GM08714 (cell line): Measurements from ENCODE around the gene NOS1.
"Not testable (repeated sequence)": the region's sequence is repeated elsewhere in the genome, so short reads cannot be mapped to it uniquely, and the experiment has no call there.

ENCODE experiments used
- H3K4me3 ChIP-seq: fragments of 200-500 bp; sonication (Bioruptor generic); 2 replicates; pipeline ENCODE4 v1.5.1; 2014; ENCODE audit warnings: mild to moderate bottlenecking, low read length, inconsistent platforms
- ZNF274 ChIP-seq: IDR thresholded peaks from 2 replicates; pipeline ENCODE4 v1.6.1; 2012; ENCODE audit warnings: mild to moderate bottlenecking, low read depth, low read length

NOS1 gene

DNA sequence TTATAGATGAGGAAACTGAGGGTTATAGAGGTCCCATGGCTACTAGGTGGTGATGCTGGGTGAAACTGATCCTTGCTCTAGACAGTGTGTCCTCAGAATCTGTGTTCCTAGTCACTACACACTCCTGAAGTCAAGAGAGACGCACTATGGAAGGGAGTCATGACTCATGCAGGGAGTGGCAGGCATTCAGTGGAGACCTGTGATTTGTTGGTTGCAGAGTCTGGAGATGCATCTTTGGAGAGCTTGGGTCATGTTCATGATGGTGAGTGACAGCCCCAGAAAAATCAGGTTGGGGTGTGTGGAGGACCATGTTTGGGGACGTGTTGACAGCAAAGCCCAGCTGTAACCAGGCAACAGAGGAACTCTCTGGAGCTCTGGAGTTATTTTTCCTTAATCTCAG, 133.2 kb downstream of the NOS1 start:
- no peak for TF ChIP-seq ZNF274
- H3K4me3 ChIP-seq, result no peak overlapping the region

DNA sequence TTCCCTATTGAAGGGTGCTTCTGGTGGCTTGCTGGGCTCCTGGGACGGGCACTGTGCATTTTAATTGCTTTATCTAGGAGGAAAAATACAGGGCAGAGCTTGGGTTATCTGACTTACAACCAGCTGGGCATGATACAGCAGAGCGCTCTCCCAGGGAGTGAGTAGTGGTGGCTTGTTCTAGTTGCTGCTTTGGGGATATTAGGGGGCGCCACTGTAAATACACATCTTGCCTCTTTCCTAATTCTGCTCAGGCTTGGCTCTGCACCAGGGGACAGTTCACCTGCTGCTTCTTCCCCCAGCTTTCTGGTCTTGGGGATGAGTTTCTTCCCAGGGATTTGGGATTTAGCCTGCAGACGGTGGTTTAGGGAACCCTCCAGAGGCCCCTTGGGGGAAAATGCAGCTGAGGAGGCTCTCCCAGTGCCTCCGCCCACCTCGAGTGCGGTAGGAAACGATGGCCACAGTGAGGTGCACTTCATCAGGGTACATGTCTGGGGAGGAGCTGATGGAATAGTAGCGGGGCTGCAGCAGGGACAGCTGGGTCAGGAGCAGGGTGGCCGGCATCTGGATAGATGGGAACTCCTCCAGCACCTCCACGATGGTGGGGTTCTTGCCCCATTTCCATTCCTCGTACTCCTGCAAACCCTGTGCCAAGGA, 134.3 kb downstream of the NOS1 start:
- no peak for TF ChIP-seq ZNF274

DNA sequence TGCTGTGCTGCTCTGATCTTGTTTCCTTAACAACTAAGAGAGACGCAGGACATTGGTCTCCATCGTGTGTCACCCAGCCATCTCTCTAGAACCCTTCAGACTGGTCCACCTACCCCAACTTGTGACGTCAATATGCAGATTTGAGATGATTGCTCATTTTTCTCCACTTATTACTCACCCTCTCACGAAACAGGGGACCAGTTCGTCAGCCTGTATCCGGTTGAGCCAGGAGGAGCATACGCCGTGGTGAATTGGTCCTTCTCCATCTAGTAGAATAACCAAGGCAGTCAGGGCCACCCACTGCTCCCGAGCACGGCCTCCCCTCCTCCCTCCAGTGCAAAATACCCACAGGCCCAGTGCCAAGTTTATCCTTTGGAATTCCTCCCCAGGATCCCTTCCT, 134.9 kb downstream of the NOS1 start:
- H3K4me3 ChIP-seq, result no peak overlapping the region
- TF ChIP-seq ZNF274, result no peak

More for the DNA sequence above, 134.3 kb downstream of the NOS1 start:
- no peak overlapping the region for H3K4me3 ChIP-seq

DNA sequence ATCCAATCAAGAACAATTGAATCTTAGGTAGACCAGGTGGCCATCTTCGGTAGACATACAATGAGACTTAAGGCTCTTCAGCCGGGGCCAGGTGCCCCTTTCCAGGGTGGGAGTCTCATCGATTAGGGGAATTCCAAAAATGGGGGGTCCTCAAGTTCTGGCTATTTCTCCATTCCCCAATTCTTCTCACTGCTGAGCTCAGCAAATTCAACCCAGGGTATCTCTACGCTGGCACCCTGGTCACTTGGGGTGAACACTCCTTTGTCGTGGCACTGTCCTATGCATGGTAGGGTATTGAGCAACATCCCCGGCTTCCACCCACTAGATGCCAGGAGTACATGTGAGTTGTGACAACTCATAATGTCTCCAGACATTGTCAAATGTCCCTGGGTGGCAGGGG, 136.2 kb downstream of the NOS1 start:
- no peak for TF ChIP-seq ZNF274
- no peak overlapping the region for H3K4me3 ChIP-seq

DNA sequence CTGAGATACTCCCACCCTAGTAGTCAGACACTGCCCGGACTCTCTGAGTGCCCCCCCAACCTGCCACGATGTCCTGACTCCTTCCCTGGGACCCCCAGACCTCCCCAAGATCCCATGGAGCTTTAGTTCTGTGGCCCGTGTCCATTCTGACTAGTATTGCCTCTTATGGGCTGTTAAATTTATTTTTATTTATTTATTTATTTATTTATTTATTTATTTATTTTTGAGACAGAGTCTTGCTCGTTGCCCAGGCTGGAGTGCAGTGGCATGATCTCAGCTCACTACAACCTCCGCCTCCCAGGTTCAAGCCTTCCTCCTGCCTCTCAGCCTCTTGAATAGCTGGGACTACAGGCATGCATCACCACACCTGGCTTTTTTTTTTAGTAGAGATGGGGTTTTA, 140.5 kb downstream of the NOS1 start:
- not testable (repeated sequence) for H3K4me3 ChIP-seq

DNA sequence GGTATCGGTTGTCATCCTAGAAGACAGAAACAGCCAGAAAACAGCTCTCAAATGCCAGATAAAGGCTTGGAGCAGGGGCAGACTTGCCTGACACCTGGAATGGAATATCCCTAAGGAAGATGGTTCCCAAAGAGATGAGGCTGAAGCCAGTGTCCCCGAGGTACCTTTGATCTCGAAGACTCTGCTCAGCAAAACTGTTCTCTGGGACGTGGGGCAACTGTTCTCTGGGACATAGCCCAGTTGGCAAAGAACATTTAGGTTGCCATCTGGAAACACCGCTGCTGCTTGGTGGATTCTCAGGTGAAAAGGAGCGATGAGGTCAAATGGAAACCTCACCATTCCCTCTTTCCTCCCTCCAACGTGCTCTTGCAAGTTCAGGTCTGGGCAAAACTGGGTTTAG, 143.3 kb downstream of the NOS1 start:
- no peak for TF ChIP-seq ZNF274
- no peak overlapping the region for H3K4me3 ChIP-seq

DNA sequence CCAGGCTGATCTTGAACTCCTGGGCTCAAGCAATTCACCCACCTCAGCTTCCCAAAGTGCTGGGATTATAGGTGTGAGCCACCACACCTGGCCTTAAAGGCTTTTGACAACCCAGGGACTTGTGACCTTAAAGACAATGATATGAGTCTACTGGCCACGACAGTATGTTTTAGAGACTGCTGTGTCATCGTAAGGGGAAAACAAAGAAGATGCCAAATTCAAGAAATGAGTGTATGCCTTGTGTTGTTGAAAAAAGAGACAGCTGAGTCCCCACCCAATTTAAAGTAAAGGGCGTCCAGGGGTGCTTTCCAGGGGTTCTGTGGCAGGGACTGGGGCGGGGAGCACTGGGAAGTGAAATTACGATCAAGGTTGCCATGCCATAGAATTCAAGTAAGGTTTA, 144.7 kb downstream of the NOS1 start:
- no peak for TF ChIP-seq ZNF274
- H3K4me3 ChIP-seq, result no peak overlapping the region

DNA sequence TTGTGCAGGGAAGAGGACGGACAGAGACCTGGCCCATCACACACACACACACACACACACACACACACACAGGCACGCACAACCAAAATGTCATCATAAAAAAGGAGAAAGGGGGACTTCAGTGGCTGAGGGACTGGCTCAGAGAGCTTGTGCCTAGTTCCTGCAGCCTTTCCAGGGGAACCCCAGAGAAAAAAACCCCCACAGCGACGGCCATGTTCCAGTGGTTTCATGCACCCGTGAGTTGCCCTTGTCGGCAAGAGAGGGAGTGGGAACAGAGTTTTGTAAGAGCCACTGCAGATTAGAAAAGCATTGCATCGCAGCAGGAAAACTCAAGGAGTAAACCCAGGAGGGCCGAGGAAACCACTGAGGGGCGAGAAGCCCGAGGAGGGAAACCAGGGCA, 146.6 kb downstream of the NOS1 start:
- no peak for TF ChIP-seq ZNF274
- H3K4me3 ChIP-seq, result no peak overlapping the region

DNA sequence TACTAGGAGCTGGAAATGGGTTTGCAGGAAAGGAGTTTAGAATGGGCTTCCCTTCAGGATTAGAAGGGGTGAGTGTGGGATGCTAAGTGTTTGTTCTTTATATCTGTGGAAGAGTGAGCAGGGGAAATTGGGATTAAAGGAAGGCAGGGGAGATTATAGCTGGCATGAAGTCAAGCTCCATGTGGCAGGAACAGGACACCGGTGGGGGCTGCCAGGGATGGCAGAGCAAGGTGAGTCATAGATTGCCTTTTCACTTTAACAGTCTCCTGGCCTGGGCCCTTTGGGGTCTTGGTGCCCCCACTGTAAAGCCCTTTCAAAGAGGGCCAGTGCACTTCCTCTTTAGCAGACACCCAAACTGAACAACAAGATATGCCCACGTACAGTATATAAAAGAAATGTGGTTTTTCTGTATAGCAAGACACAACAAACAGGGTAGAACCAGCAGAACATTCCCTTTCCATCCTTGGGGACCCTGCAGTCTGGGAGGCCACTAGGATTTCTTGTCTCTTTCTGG, 148.1 kb downstream of the NOS1 start:
- TF ChIP-seq ZNF274, result no peak

DNA sequence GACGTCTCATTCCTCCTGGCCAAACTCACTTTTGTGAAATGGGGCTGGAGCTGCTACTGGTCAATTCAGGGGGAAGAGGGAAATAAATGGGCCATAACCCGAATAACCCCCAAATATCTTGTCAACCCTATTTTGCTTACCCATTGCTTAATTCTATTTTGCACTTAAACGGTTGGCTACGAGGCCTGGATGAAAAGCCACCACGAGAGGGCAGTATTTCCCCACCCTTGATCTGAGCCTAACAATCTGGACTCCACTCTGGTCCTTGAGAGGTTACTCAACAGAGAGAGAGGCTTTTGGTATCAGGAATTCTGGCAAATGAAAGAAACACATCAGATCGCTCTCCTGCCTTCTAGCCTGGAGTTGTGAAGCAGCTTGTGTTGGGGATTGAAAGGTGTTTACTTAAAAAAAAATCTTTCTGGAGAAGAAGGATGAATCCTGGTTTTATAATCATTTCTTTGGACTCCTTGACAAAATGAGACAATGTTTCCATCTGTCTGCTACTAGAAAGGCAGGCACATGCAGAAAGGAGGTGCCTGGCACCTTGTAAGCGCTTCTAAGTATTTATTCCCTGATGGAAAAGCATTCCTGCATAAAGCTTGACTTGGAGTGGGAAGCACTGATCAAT, 148.7 kb downstream of the NOS1 start:
- no peak overlapping the region for H3K4me3 ChIP-seq
- no peak for TF ChIP-seq ZNF274

More for the DNA sequence above, 148.1 kb downstream of the NOS1 start:
- H3K4me3 ChIP-seq, result no peak overlapping the region

DNA sequence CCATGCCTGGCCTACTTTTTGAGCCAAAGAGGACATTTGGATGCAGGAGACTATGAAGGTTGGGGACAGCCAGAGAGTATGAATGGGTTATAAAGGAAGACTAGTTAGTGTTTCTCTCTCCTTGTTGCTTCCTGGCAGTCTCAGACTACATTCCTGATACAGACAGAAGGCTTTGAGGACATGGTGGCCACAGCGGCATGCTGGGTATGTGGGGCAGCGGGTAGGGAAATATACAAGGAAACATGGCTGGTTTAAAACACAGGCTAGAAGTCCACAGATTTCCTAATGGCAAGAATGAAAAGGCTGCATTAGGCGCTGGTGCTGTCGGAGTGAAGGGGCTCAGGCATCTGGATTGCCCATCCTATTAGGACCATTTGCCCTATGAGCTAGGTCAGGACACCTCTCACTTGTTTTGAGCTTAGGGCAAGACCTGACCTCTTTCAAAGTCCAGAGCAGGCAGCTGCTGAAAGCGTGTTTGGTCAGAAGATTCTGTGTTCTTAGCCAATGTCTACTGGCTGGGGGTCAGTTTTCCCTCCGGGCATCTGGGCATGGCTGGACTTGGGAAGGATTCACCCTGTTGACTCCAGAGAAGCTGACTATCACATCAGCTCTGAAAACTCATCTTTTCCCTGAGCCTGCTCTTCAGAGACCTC, 151.0 kb downstream of the NOS1 start:
- no peak for TF ChIP-seq ZNF274
- H3K4me3 ChIP-seq, result no peak overlapping the region

DNA sequence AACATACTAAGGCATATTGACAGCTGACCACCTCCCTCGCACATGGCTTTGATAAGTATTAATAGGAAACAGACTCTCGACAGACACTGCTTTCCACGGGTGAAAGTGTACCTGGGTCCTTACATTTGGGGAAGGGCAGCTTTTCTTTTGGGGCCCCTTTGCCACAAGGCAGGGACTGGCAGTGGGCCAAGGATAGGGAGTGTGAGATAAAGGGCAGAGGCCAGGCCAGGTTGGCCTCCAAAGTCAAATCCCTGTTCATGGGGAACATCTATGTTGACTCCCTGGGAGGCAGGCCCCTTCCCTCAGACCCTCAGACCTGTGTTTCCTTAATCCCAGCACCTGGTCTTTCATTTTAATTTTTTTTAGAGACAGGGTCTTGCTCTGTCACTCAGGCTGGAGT, 151.8 kb downstream of the NOS1 start:
- H3K4me3 ChIP-seq, result no peak overlapping the region
- no peak for TF ChIP-seq ZNF274

DNA sequence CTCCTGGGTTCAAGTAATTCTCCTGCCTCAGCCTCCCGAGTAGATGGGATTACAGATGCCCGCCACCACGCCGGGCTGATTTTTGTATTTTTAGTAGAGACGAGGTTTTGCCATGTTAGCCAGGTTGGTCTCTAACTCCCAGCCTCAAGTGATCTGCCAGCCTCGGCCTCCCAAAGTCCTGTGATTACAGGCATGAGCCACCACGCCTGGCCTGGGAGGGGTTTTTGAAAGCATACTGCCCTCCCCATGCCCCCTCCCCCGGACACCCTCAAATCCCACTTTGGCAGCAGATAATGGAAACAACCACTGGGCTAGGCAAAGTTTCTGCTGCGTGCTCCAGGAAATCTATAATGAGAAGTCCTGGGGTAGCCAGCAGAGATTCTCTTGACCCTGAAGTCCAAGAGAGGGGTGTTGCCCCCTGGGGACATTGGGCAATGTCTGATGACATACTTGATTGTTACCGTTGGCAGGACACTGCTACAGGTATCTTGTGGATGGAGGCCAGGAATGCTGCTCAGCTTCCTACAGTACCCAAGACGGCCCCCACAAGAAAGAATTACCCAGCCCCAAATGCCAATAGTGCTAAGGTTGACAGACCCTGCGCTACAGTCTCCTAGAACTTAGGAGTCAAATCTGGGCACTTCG, 152.5 kb downstream of the NOS1 start:
- no peak for TF ChIP-seq ZNF274
- no peak overlapping the region for H3K4me3 ChIP-seq

DNA sequence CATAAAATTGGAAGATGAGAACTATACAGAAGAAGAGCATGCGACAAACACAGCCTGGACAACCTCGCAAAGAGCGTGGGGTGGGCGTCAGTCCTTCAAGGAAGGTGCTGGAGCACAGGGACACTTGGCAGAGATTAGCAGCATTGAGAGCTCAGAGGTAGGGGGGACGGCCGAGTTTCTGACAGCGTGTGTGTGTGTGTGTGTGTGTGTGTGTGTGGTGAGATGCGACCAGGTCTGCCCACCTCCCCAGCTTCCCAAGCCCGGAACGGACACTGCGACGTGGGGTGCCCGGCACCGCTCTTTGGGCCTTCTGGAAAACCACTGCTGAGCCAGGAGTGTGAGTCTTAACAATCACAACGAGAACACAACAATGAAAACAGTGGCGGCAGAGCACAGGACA, 153.2 kb downstream of the NOS1 start:
- H3K4me3 ChIP-seq, result no peak overlapping the region
- no peak for TF ChIP-seq ZNF274

DNA sequence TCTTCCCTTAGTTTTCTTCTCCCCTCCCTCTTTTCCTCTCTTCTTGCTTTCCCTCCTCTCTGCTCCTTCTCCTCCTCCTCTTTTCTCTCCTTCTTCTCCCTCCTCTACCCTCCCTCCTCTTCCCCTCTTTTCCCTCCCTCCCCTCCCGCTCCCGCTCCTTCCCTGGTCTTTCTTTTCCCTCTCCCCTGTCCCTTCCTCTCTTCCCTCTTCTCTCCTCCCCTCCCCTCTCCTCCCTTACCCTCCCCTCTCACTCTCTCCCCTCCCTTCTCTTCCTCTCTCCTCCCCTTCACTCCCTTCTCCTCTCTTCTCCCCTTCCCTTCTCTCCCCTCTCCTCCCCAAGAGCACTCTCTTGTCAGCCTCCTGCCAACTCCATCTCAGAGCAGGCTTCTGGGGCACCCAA, 153.8 kb downstream of the NOS1 start:
- TF ChIP-seq ZNF274, result no peak

More for the DNA sequence above, 153.8 kb downstream of the NOS1 start:
- no peak overlapping the region for H3K4me3 ChIP-seq
